ENCODE results near the gene BANK1. TPM values are rescaled to one million over a fixed set of nuclear protein-coding genes. Genes with fewer than 3 reads are reported as not detected.
"Not testable (repeated sequence)": the region's sequence is repeated elsewhere in the genome, so short reads cannot be mapped to it uniquely, and the experiment has no call there.

BANK1 gene
- total RNA-seq, 1 donor from 2014 or later: 12.2 TPM

DNA sequence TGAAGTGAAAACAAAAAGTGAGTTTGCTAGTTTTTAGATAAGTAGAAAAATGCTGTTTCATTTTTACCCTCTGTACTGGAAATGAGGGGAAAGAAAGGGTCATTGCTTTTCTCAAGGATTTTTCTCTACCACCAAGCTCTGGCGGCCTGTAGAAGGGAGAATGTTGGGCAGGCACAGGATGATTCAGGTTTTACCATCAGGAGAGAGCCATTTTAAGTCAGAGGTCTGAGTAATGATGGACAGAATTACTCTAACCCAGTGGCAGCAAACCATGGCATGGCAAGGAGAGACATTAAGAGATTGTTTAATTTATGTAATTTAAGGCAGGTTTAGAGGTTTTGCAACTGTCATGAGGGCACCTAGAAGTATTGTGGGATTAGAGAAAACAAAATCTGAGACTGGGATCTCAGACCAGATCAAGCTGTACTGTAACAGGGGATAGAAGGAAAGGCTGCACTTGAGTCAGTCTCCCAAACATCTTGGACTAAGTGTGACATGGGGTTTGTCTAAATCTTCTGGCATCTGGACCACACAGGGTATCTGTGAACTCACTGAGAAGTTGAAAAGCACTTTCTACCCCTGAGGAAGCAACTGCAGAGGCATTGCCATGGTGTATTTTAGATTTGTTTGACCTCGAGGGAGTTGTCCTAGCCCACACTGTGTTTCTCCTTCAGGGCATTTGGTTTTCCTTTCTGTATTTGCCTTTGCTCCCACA is 81.6 kb downstream of the BANK1 start:
- no peak for ATAC-seq
- no peaks in the 10 kb centered on the region for H3K36me3 ChIP-seq
- H3K27ac ChIP-seq: no peak overlapping the region
- no peak overlapping the region for H3K4me3 ChIP-seq
- no peaks in the 10 kb centered on the region for H3K4me1 ChIP-seq
- H3K27me3 ChIP-seq (ENCODE audit: low read depth): no peaks in the 10 kb centered on the region
- intact Hi-C loops (cut with DNase I): no loop called here
- H3K9me3 ChIP-seq: no peaks in the 10 kb centered on the region
- TF ChIP-seq, protein P1, sequence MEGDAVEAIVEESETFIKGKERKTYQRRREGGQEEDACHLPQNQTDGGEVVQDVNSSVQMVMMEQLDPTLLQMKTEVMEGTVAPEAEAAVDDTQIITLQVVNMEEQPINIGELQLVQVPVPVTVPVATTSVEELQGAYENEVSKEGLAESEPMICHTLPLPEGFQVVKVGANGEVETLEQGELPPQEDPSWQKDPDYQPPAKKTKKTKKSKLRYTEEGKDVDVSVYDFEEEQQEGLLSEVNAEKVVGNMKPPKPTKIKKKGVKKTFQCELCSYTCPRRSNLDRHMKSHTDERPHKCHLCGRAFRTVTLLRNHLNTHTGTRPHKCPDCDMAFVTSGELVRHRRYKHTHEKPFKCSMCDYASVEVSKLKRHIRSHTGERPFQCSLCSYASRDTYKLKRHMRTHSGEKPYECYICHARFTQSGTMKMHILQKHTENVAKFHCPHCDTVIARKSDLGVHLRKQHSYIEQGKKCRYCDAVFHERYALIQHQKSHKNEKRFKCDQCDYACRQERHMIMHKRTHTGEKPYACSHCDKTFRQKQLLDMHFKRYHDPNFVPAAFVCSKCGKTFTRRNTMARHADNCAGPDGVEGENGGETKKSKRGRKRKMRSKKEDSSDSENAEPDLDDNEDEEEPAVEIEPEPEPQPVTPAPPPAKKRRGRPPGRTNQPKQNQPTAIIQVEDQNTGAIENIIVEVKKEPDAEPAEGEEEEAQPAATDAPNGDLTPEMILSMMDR (IDR thresholded peaks at IDR 0.05): no peak
- no peak for DNase-seq

DNA sequence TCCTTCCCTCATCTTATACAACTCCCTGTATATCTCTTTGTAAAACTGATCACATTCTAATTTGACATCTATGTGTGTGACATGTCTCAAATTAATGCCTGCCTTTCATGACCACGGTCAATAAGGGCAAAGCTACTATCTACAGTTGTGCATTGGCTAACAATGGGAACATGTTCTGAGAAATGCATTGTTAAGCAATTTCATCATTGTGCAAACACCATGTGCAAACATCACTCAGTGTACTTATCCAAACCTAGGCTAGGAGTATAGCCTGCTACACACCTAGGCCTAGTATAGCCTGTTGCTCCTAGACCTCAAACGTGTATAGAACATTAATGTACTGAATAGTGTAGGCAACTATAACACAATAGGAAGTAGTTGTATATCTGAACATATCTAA is 95.0 kb downstream of the BANK1 start:
- no peak for DNase-seq
- TF ChIP-seq, protein P1 (IDR thresholded peaks at IDR 0.05): no peak
- Histone ChIP-seq H3K4me1 (no peaks in the 10 kb centered on the region), H3K27ac (no peak overlapping the region), H3K4me3 (no peak overlapping the region), H3K36me3 (no peaks in the 10 kb centered on the region), H3K27me3 (ENCODE audit: low read depth) (no peaks in the 10 kb centered on the region), H3K9me3 (no peaks in the 10 kb centered on the region)
- peak; percentile 91 for ATAC-seq
- intact Hi-C loops (cut with DNase I): no loop called here

- intact Hi-C loops (cut with DNase I): no loop called here
- Histone ChIP-seq H3K27me3 (ENCODE audit: low read depth) (no peaks in the 10 kb centered on the region), H3K4me3 (no peak overlapping the region), H3K27ac (no peak overlapping the region), H3K4me1 (no peaks in the 10 kb centered on the region), H3K36me3 (no peaks in the 10 kb centered on the region), H3K9me3 (peaks cover 6% of the 10 kb centered on the region)
- ATAC-seq: no peak
- DNase-seq: no peak
- TF ChIP-seq, protein P1 (IDR thresholded peaks at IDR 0.05): no peak
Measured at GRCh38 chr4:101886826-101887225, 96.3 kb downstream of the BANK1 start.

DNA sequence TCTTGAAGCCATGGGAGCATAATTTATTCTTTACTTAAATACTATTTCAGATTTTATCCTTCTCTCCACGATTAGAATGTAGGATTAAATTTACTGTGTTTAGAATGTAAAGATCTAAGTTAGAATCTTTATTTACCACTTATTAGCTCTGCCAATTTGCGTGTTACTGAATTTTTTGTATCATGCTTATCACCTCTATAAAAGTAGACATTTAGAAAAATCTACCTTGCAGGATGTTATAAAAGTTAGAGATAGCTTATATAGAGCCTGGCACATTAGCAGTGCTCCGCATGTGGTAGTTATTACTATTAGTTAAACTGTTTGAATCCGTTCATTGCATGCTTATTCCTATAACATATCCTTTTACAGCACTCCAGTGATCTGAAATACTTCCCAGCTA is 97.9 kb downstream of the BANK1 start:
- no peak for ATAC-seq
- TF ChIP-seq, protein P1 (IDR thresholded peaks at IDR 0.05): no peak
- Histone ChIP-seq H3K9me3 (peaks cover 6% of the 10 kb centered on the region), H3K4me3 (no peak overlapping the region), H3K36me3 (no peaks in the 10 kb centered on the region), H3K27me3 (ENCODE audit: low read depth) (no peaks in the 10 kb centered on the region), H3K4me1 (no peaks in the 10 kb centered on the region), H3K27ac (no peak overlapping the region)
- intact Hi-C loops (cut with DNase I): no loop called here
- DNase-seq: no peak

- ATAC-seq; H3K9me3 ChIP-seq; intact Hi-C loops (cut with DNase I); H3K27ac ChIP-seq; DNase-seq; H3K4me1 ChIP-seq; H3K4me3 ChIP-seq; H3K36me3 ChIP-seq; H3K27me3 ChIP-seq (ENCODE audit: low read depth): not testable (repeated sequence)
Measured at GRCh38 chr4:101905527-101905926, 115.0 kb downstream of the BANK1 start.

GRCh38 chr4:101910786-101911373 is 120.3 kb downstream of the BANK1 start:
- DNase-seq (no peak), ATAC-seq (peak; percentile 74 to 75)
- Histone ChIP-seq H3K4me1 (no peaks in the 10 kb centered on the region), H3K36me3 (no peaks in the 10 kb centered on the region), H3K9me3 (no peaks in the 10 kb centered on the region), H3K4me3 (no peak overlapping the region), H3K27me3 (ENCODE audit: low read depth) (no peaks in the 10 kb centered on the region), H3K27ac (no peak overlapping the region)
- TF ChIP-seq, protein P1 (IDR thresholded peaks at IDR 0.05): no peak
- intact Hi-C loops (cut with DNase I): no loop called here
